Measurements from ENCODE around the gene BMPR1B.

- TF ChIP-seq CTCF (IDR thresholded peaks at IDR 0.05) (no peak), EP300 (IDR thresholded peaks at IDR 0.05) (no peak), POLR2AphosphoS5 (IDR thresholded peaks at IDR 0.05) (peak; percentile 50)
Measured at GRCh38 chr4:94995684-94996394, 238.1 kb downstream of the BMPR1B start.

Measured in gastroesophageal sphincter (tissue), 3 donors.